ENCODE data around the gene TMPRSS11D.

GRCh38 chr4:67899096-67899495 is 15.3 kb upstream of the TMPRSS11D start:
- TF ChIP-seq TAF1 (IDR thresholded peaks at IDR 0.05; ENCODE audit: borderline replicate concordance, low read depth, low read length) (no peak), POLR2A (IDR thresholded peaks at IDR 0.05; ENCODE audit: low read depth, low read length) (no peak)

Measured in GM12892 (cell line).